Measurements from ENCODE around the gene MAB21L2. TPM values are rescaled to one million over a fixed set of nuclear protein-coding genes. Genes with fewer than 3 reads are reported as not detected.

MAB21L2 gene
- total and polyA plus RNA-seq, 2 experiments from 2014 or later: 0.12 to 0.54 TPM

GRCh38 chr4:150624055-150624454 is 42.1 kb downstream of the MAB21L2 start:
- no peak for DNase-seq (ENCODE audit: low read depth in 1 of 2, low spot score in 1 of 2)
- Histone ChIP-seq H3K4me3 (no peak overlapping the region), H3K36me3 (no peaks in the 10 kb centered on the region), H3K27me3 (no peaks in the 10 kb centered on the region), H3K4me1 (ENCODE audit: low read depth) (peaks cover 5% of the 10 kb centered on the region), H3K27ac (no peak overlapping the region), H3K9me3 (ENCODE audit: low read depth) (no peaks in the 10 kb centered on the region)
- TF ChIP-seq, protein P1, sequence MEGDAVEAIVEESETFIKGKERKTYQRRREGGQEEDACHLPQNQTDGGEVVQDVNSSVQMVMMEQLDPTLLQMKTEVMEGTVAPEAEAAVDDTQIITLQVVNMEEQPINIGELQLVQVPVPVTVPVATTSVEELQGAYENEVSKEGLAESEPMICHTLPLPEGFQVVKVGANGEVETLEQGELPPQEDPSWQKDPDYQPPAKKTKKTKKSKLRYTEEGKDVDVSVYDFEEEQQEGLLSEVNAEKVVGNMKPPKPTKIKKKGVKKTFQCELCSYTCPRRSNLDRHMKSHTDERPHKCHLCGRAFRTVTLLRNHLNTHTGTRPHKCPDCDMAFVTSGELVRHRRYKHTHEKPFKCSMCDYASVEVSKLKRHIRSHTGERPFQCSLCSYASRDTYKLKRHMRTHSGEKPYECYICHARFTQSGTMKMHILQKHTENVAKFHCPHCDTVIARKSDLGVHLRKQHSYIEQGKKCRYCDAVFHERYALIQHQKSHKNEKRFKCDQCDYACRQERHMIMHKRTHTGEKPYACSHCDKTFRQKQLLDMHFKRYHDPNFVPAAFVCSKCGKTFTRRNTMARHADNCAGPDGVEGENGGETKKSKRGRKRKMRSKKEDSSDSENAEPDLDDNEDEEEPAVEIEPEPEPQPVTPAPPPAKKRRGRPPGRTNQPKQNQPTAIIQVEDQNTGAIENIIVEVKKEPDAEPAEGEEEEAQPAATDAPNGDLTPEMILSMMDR (IDR thresholded peaks at IDR 0.05; ENCODE audit: low read depth, low read length): no peak

DNA sequence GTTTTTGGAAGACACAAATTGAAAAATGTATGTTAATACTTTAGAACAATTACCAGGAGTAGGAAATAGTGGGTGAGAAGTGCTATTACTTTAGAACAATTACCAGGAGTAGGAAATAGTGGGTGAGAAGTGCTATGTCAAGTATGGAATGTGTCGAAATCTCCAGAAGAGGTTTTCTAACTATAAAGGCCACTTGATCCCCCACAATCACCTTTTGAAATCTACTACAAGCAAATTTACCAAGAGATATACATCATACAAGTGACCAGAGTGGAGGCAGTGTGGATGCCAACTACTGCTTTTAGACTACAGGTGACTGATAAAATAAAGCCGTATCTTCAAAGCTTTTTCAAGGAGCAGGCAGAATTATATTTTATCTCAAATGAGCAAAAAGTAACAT is 43.1 kb downstream of the MAB21L2 start:
- peak in 1 of 2 donors; percentile 5 for DNase-seq (ENCODE audit: low read depth in 1 of 2, low spot score in 1 of 2)
- no peak overlapping the region for H3K27ac ChIP-seq
- peaks cover 5% of the 10 kb centered on the region for H3K4me1 ChIP-seq (ENCODE audit: low read depth)
- no peaks in the 10 kb centered on the region for H3K27me3 ChIP-seq
- no peak overlapping the region for H3K4me3 ChIP-seq
- no peaks in the 10 kb centered on the region for H3K36me3 ChIP-seq
- H3K9me3 ChIP-seq (ENCODE audit: low read depth): no peaks in the 10 kb centered on the region
- TF ChIP-seq, protein P1 (IDR thresholded peaks at IDR 0.05; ENCODE audit: low read depth, low read length): no peak

DNA sequence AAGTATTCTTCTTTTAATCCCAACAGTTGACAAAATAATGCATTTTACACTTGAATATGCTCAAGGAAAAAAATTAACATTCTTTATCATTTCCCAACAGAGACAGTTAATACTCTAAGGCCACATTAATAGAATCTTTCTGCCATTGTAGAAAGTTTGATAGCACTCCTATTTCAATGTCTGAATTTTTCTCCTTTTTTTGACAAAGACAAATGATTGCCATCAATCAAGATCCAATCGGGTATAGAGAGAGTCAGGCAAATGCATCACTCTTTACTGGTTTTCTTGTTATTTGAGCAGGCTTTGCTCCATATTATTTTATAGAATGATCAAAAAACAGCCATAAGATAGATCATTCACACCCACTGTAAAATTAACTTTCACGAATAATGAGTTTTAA is 46.1 kb downstream of the MAB21L2 start:
- no peak overlapping the region for H3K27ac ChIP-seq
- no peak overlapping the region for H3K4me3 ChIP-seq
- no peaks in the 10 kb centered on the region for H3K9me3 ChIP-seq (ENCODE audit: low read depth)
- peaks cover 5% of the 10 kb centered on the region for H3K4me1 ChIP-seq (ENCODE audit: low read depth)
- H3K27me3 ChIP-seq: no peaks in the 10 kb centered on the region
- no peak for DNase-seq (ENCODE audit: low read depth in 1 of 2, low spot score in 1 of 2)
- H3K36me3 ChIP-seq: no peaks in the 10 kb centered on the region
- TF ChIP-seq, protein P1 (IDR thresholded peaks at IDR 0.05; ENCODE audit: low read depth, low read length): no peak

DNA sequence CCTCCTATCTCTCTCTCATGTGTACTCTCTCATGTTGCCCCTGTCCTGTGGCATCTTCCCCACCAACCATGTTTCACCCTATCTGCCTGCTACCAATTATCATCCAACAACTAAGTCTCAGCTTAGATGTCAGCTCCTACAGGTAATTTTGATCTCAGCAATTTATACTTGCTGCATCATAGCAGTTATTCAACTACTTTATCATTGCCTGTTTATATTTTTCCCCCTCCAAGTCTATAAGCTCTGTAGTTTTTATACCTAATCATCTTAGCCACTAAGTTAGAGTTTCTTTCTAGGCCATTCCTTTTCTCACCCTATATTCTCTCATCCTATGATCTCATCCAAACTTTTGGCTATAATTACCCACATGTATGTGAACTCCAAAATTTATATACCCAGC is 50.7 kb downstream of the MAB21L2 start:
- DNase-seq (ENCODE audit: low read depth in 1 of 2, low spot score in 1 of 2): no peak
- Histone ChIP-seq H3K4me1 (ENCODE audit: low read depth) (no peaks in the 10 kb centered on the region), H3K36me3 (no peaks in the 10 kb centered on the region), H3K4me3 (no peak overlapping the region), H3K9me3 (ENCODE audit: low read depth) (no peaks in the 10 kb centered on the region), H3K27me3 (no peaks in the 10 kb centered on the region), H3K27ac (no peak overlapping the region)
- TF ChIP-seq, protein P1 (IDR thresholded peaks at IDR 0.05; ENCODE audit: low read depth, low read length): no peak

All from cardiac muscle cell (in vitro differentiated cells and primary cell).